Gastrocnemius medialis (tissue), 4 donors: ENCODE results near the gene FCHSD2. TPM values are rescaled to one million over a fixed set of nuclear protein-coding genes. Genes with fewer than 3 reads are reported as not detected.

ENCODE experiments used
- ATAC-seq, 2 donors: fragments of 150-250 bp; one replicate each; pipeline ENCODE4 v1.9.1; 2016
- DNase-seq, 2 donors: peaks; one replicate each; pipeline ENCODE4 v3.0.0-alpha.2; 2019
- H3K27ac ChIP-seq, 4 donors: fragments of 200-600 bp; sonication (generic); 1 replicate in 1 of 4; 2 replicates in 3 of 4; pipeline ENCODE4 v1.5.1; 2016 to 2018; ENCODE audit warnings: mild to moderate bottlenecking in 2 of 4, moderate library complexity in 1 of 4
- H3K27me3 ChIP-seq, 3 donors: fragments of 200-600 bp; sonication (generic) in 2 of 3; 1 replicate in 1 of 3; 2 replicates in 2 of 3; pipeline versions ENCODE4 v1.5.1 to v1.6.0; 2016 to 2019; ENCODE audit warnings: mild to moderate bottlenecking in 1 of 3, moderate library complexity in 1 of 3
- H3K36me3 ChIP-seq, 2 donors: fragments of 200-600 bp; sonication (generic) in 1 of 2; one replicate each; pipeline ENCODE4 v1.5.1; 2017 to 2018
- H3K4me1 ChIP-seq, 2 donors: fragments of 200-600 bp; sonication (generic) in 1 of 2; one replicate each; pipeline ENCODE4 v1.5.1; 2016 to 2017; ENCODE audit warnings: mild to moderate bottlenecking in 2 of 2
- H3K4me3 ChIP-seq, 4 donors: fragments of 200-600 bp; sonication (generic) in 3 of 4; 1 replicate in 1 of 4; 2 replicates in 3 of 4; pipeline ENCODE4 v1.5.1; 2016 to 2019; ENCODE audit warnings: mild to moderate bottlenecking in 2 of 4
- H3K9me3 ChIP-seq, 3 donors: fragments of 200-600 bp; sonication (generic) in 2 of 3; 1 replicate in 1 of 3; 2 replicates in 2 of 3; pipeline ENCODE4 v1.5.1; 2016 to 2019
- CTCF ChIP-seq, 5 experiments: fragments of 450-650 bp in 3 of 5; fragments of 200-600 bp in 2 of 5; sonication (generic) in 2 of 5; IDR thresholded peaks in 4 of 5; conservative IDR thresholded peaks in 1 of 5; 1 replicate in 4 of 5; 2 replicates in 1 of 5; pipeline ENCODE4 v1.5.1; 2016 to 2019; ENCODE audit warnings: antibody characterized with exemption in 5 of 5, mild to moderate bottlenecking in 3 of 5, moderate library complexity in 3 of 5
- POLR2A ChIP-seq, 2 donors: fragments of 450-650 bp; IDR thresholded peaks; one replicate each; pipeline ENCODE4 v1.6.1; 2017; ENCODE audit warnings: antibody characterized with exemption in 2 of 2, mild to moderate bottlenecking in 2 of 2, moderate library complexity in 2 of 2
- in situ Hi-C, 4 donors: fragments of 200-750 bp; cut with MboI; loops; one replicate each; pipeline versions ENCODE4 v1.15.0 to v1.8.0; 2017; ENCODE audit warnings: low sequenced_read_pairs in 4 of 4
- intact Hi-C: fragments of 100-400 bp; cut with DNase I; formaldehyde crosslinking; loops from one replicate; pipeline ENCODE4 v1.15.1; 2023; ENCODE audit warnings: low total_unique reads
- total RNA-seq, 4 donors: library from RNA; depleted of rRNA; stranded (reverse); fragments of >200 nt; gene quantifications; one replicate each; pipeline versions ENCODE4 v1.1.0 to v1.2.3, GENCODE V29; 2016

The FCHSD2 gene
- total RNA-seq, 4 donors from 2014 or later = 5.6 to 10.0 (median 8.0) TPM

- TF ChIP-seq CTCF (IDR thresholded peaks at IDR 0.05 in 4 of 5, conservative IDR thresholded peaks at IDR 0.05 in 1 of 5) (no peak), POLR2A (IDR thresholded peaks at IDR 0.05) (no peak)
- H3K36me3 ChIP-seq = no peaks in the 10 kb centered on the region
- no peak overlapping the region for H3K4me3 ChIP-seq
- H3K9me3 ChIP-seq = no peaks in the 10 kb centered on the region
- in situ Hi-C loops = loop anchor here (5.0 to 25.0 kb wide), 5 partner anchors 53 to 477 kb away; no protein-coding TSS in a partner anchor
- H3K27me3 ChIP-seq = no peaks in the 10 kb centered on the region
- no peak for ATAC-seq
- peak overlapping the region in 3 of 4 donors; percentile 70 to 79 (median 71) for H3K27ac ChIP-seq
- intact Hi-C loops = loop anchor here (5.0 kb wide), 1 partner anchor 143 kb away; no protein-coding TSS in a partner anchor
- H3K4me1 ChIP-seq = peaks cover 35 to 47% of the 10 kb centered on the region in 2 donors
- no peak for DNase-seq
Observed at GRCh38 chr11:73189315-73189714, 47.2 kb upstream of the FCHSD2 start.

GRCh38 chr11:73188301-73188700 lies 46.2 kb upstream of the FCHSD2 start:
- DNase-seq = peak; percentile 38 to 94
- no peaks in the 10 kb centered on the region for H3K27me3 ChIP-seq
- H3K4me3 ChIP-seq = no peak overlapping the region
- TF ChIP-seq CTCF (IDR thresholded peaks at IDR 0.05 in 4 of 5, conservative IDR thresholded peaks at IDR 0.05 in 1 of 5) (no peak), POLR2A (IDR thresholded peaks at IDR 0.05) (no peak)
- H3K27ac ChIP-seq = peak overlapping the region; percentile 70 to 79 (median 73)
- H3K4me1 ChIP-seq = peaks cover 35 to 47% of the 10 kb centered on the region in 2 donors
- H3K36me3 ChIP-seq = no peaks in the 10 kb centered on the region
- in situ Hi-C loops = loop anchor here (5.0 to 25.0 kb wide), 5 partner anchors 54 to 476 kb away; no protein-coding TSS in a partner anchor
- ATAC-seq = peak; percentile 19 to 73
- intact Hi-C loops = loop anchor here (5.0 kb wide), 1 partner anchor 144 kb away; no protein-coding TSS in a partner anchor
- H3K9me3 ChIP-seq = no peaks in the 10 kb centered on the region

GRCh38 chr11:73187854-73188253 lies 45.7 kb upstream of the FCHSD2 start:
- peaks cover 35 to 47% of the 10 kb centered on the region in 2 donors for H3K4me1 ChIP-seq

GRCh38 chr11:73186886-73187285 lies 44.8 kb upstream of the FCHSD2 start:
- intact Hi-C loops (loop anchor here (5.0 kb wide), 1 partner anchor 145 kb away; no protein-coding TSS in a partner anchor), in situ Hi-C loops (loop anchor here (5.0 to 25.0 kb wide), 5 partner anchors 55 to 475 kb away; no protein-coding TSS in a partner anchor)
- H3K9me3 ChIP-seq = no peaks in the 10 kb centered on the region
- H3K4me3 ChIP-seq = no peak overlapping the region
- TF ChIP-seq CTCF (IDR thresholded peaks at IDR 0.05 in 4 of 5, conservative IDR thresholded peaks at IDR 0.05 in 1 of 5) = no peak
- TF ChIP-seq POLR2A (IDR thresholded peaks at IDR 0.05) = no peak
- H3K27me3 ChIP-seq = no peaks in the 10 kb centered on the region
- H3K27ac ChIP-seq = peak overlapping the region in 3 of 4 donors; percentile 70 to 79 (median 70)
- no peaks in the 10 kb centered on the region for H3K36me3 ChIP-seq
- DNase-seq (no peak), ATAC-seq (no peak)
- peaks cover 35 to 47% of the 10 kb centered on the region in 2 donors for H3K4me1 ChIP-seq

More at GRCh38 chr11:73187854-73188253, 45.7 kb upstream of the FCHSD2 start:
- ATAC-seq (peak in 1 of 2 donors; percentile 24), DNase-seq (no peak)
- no peaks in the 10 kb centered on the region for H3K9me3 ChIP-seq
- H3K4me3 ChIP-seq = no peak overlapping the region
- in situ Hi-C loops (loop anchor here (5.0 to 25.0 kb wide), 5 partner anchors 54 to 476 kb away; no protein-coding TSS in a partner anchor), intact Hi-C loops (loop anchor here (5.0 kb wide), 1 partner anchor 144 kb away; no protein-coding TSS in a partner anchor)
- H3K27ac ChIP-seq = peak overlapping the region; percentile 70 to 79 (median 73)
- no peaks in the 10 kb centered on the region for H3K27me3 ChIP-seq
- TF ChIP-seq POLR2A (IDR thresholded peaks at IDR 0.05) (no peak), CTCF (IDR thresholded peaks at IDR 0.05 in 4 of 5, conservative IDR thresholded peaks at IDR 0.05 in 1 of 5) (no peak)
- H3K36me3 ChIP-seq = no peaks in the 10 kb centered on the region
